ENCODE data around the gene PELI2.

Gene PELI2

DNA sequence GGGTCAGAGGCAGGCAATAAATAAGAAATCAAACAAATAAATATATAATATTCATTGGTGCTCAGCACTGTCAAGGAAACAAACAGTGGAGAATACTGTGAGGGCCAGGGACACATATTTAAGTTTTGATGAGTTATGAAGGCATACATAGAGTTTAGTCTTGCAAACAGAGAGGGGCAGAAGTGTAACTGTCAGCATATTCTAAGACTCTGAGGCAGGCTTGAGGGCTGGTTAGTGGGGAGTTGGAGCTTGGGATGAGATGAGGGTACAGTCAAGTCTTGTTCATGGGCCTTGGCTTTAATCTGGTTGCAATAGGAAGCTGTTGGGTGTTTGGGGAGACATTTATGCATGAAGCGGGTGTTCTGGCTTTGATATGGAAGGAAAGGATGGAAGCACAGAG is 78.9 kb downstream of the PELI2 start:
- Histone ChIP-seq H4K20me1 (ENCODE audit: insufficient read depth, low read length) (no peaks in the 10 kb centered on the region), H3K79me2 (ENCODE audit: low read length) (no peaks in the 10 kb centered on the region), H2AFZ (ENCODE audit: low read length) (no peak overlapping the region), H3K36me3 (replicated peaks; ENCODE audit: insufficient read depth, low read length) (no peaks in the 10 kb centered on the region), H3K9ac (ENCODE audit: low read length) (no peak overlapping the region), H3K27ac (ENCODE audit: low read length) (no peak overlapping the region), H3F3A (ENCODE audit: insufficient read depth, low read length) (peaks cover 9% of the 10 kb centered on the region), H3K9me2 (replicated peaks; ENCODE audit: insufficient read depth, low read length) (no peaks in the 10 kb centered on the region), H3K27me3 (replicated peaks; ENCODE audit: insufficient read depth, low read length) (no peaks in the 10 kb centered on the region), H3K4me3 (ENCODE audit: low read length) (no peak overlapping the region), H3K4me2 (ENCODE audit: low read depth, low read length) (no peak overlapping the region), H3K9me3 (replicated peaks; ENCODE audit: insufficient read depth, low read length) (no peaks in the 10 kb centered on the region), H3K4me1 (ENCODE audit: low read length) (peaks cover 9% of the 10 kb centered on the region)
- DNase-seq, result no peak
- TF ChIP-seq EZH2 (optimal IDR thresholded peaks at IDR 0.05; ENCODE audit: low read depth, low read length), result no peak
- TF ChIP-seq, protein P1, sequence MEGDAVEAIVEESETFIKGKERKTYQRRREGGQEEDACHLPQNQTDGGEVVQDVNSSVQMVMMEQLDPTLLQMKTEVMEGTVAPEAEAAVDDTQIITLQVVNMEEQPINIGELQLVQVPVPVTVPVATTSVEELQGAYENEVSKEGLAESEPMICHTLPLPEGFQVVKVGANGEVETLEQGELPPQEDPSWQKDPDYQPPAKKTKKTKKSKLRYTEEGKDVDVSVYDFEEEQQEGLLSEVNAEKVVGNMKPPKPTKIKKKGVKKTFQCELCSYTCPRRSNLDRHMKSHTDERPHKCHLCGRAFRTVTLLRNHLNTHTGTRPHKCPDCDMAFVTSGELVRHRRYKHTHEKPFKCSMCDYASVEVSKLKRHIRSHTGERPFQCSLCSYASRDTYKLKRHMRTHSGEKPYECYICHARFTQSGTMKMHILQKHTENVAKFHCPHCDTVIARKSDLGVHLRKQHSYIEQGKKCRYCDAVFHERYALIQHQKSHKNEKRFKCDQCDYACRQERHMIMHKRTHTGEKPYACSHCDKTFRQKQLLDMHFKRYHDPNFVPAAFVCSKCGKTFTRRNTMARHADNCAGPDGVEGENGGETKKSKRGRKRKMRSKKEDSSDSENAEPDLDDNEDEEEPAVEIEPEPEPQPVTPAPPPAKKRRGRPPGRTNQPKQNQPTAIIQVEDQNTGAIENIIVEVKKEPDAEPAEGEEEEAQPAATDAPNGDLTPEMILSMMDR (IDR thresholded peaks at IDR 0.05; ENCODE audit: low read length), result no peak
- no peak for TF ChIP-seq EZH2phosphoT487 (IDR thresholded peaks at IDR 0.05; ENCODE audit: low read length)

DNA sequence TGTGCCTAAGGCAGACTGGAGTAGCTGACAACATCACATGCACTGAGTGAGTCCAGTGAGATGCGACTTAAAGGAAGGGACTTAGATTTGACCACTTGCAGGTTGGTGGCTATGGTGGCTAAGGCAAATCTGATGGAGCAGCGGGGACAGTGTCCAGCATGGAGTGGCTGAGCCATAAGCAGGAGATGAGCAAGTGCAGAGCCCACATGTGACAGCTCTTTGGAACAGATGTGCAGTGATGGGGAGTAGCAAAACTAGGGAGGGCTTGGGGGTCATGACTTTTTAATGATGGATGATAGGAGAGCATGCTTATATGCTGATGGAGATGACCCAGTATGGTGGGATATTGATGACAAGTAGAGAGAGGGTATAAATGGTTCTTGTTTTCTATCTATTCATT is 80.2 kb downstream of the PELI2 start:
- Histone ChIP-seq H3K27me3 (replicated peaks; ENCODE audit: insufficient read depth, low read length) (no peaks in the 10 kb centered on the region), H3K4me3 (ENCODE audit: low read length) (no peak overlapping the region), H3K4me2 (ENCODE audit: low read depth, low read length) (no peak overlapping the region), H4K20me1 (ENCODE audit: insufficient read depth, low read length) (no peaks in the 10 kb centered on the region), H2AFZ (ENCODE audit: low read length) (no peak overlapping the region), H3F3A (ENCODE audit: insufficient read depth, low read length) (peaks cover 9% of the 10 kb centered on the region), H3K4me1 (ENCODE audit: low read length) (peaks cover 9% of the 10 kb centered on the region), H3K9me3 (replicated peaks; ENCODE audit: insufficient read depth, low read length) (no peaks in the 10 kb centered on the region), H3K27ac (ENCODE audit: low read length) (no peak overlapping the region), H3K9ac (ENCODE audit: low read length) (no peak overlapping the region), H3K36me3 (replicated peaks; ENCODE audit: insufficient read depth, low read length) (no peaks in the 10 kb centered on the region), H3K9me2 (replicated peaks; ENCODE audit: insufficient read depth, low read length) (no peaks in the 10 kb centered on the region), H3K79me2 (ENCODE audit: low read length) (no peaks in the 10 kb centered on the region)
- no peak for DNase-seq
- no peak for TF ChIP-seq EZH2phosphoT487 (IDR thresholded peaks at IDR 0.05; ENCODE audit: low read length)

- H3K9ac ChIP-seq (ENCODE audit: low read length), result no peak overlapping the region
- H3K79me2 ChIP-seq (ENCODE audit: low read length), result no peaks in the 10 kb centered on the region
- H3K27me3 ChIP-seq (replicated peaks; ENCODE audit: insufficient read depth, low read length), result no peaks in the 10 kb centered on the region
- no peak overlapping the region for H3K4me3 ChIP-seq (ENCODE audit: low read length)
- no peak overlapping the region for H3K27ac ChIP-seq (ENCODE audit: low read length)
- H3K36me3 ChIP-seq (replicated peaks; ENCODE audit: insufficient read depth, low read length), result no peaks in the 10 kb centered on the region
- H3K9me3 ChIP-seq (replicated peaks; ENCODE audit: insufficient read depth, low read length), result no peaks in the 10 kb centered on the region
- H3F3A ChIP-seq (ENCODE audit: insufficient read depth, low read length), result peaks cover 9% of the 10 kb centered on the region
- peaks cover 9% of the 10 kb centered on the region for H3K4me1 ChIP-seq (ENCODE audit: low read length)
- H3K9me2 ChIP-seq (replicated peaks; ENCODE audit: insufficient read depth, low read length), result no peaks in the 10 kb centered on the region
- H4K20me1 ChIP-seq (ENCODE audit: insufficient read depth, low read length), result no peaks in the 10 kb centered on the region
- DNase-seq, result no peak
- no peak overlapping the region for H2AFZ ChIP-seq (ENCODE audit: low read length)
- H3K4me2 ChIP-seq (ENCODE audit: low read depth, low read length), result no peak overlapping the region
- TF ChIP-seq EZH2 (optimal IDR thresholded peaks at IDR 0.05; ENCODE audit: low read depth, low read length), result no peak
- no peak for TF ChIP-seq EZH2phosphoT487 (IDR thresholded peaks at IDR 0.05; ENCODE audit: low read length)
- TF ChIP-seq, protein P1 (IDR thresholded peaks at IDR 0.05; ENCODE audit: low read length), result no peak
Measured at GRCh38 chr14:56199095-56199981, 81.1 kb downstream of the PELI2 start.
